GM18867 (cell line): ENCODE results near the gene NELFCD.
A peak's percentile ranks its signal among the peaks of the same experiment; 100 is the strongest.

ENCODE experiments used
- ATAC-seq: cut with Tn5 transposase; IDR thresholded peaks from one replicate; pipeline ENCODE4 v1.9.1; 2021; ENCODE audit warnings: mild to moderate bottlenecking, moderate library complexity; ENCODE audit not compliant: unreplicated experiment

Gene NELFCD

DNA sequence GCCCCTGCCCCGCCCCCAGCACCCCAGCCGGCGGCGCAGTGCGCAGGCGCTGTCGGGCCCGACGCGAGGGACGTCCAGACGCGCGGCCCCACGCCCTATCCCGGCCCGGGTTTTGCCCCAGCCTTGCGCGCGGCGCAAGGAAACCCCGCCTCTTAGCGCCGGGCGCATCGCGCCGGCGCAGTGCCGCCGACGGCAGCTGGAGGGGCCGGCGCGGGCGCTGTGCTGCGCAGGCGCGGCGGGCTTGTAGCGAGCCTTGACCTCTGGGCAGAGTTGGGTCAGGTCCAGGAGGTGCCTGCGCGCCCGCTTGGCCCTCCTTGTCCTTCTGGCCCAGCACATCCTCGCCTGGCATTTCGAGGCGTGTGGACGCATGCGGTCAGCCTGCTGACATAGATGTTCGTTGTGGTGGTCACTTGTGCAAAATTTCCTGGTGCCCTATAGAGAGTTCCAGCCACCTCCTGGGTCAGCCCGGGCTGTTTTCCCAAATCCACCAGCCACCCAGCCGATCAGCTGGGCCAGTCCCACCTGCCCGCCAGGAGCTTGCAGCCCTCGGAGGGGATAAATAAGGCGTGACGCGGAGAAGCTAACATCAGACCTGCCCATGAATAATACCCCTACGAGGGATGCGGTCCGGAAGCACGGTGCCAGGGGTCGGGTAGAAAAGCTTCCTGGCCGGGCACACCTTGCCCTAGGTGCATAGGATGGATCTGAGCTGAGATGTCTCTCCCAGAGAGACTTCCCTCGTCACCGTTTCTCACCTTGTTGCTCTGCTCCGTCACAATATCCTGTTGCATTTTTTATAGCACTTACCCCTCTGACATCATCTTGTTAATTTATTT lies 62.0 kb downstream of the NELFCD start:
- ATAC-seq: peak; percentile 91

DNA sequence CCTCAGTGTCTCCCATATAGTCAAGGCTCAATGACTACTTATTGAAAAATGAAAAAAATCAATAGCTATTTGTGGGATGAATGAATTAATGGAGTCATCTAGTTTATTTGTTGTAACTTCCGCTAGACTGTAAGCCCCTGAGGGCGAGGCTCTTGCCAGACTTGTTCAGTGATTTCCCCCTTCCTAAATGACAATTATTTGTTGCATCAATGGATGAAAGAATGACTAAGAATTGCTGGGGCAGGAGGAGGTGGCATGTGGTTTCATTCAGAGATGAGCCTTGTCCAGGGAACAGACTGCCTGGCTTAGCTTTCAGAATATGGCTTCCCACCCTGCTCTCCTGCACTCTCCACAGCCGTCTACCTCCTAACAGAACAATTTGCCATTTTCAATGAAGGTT lies 62.6 kb downstream of the NELFCD start:
- no peak for ATAC-seq

DNA sequence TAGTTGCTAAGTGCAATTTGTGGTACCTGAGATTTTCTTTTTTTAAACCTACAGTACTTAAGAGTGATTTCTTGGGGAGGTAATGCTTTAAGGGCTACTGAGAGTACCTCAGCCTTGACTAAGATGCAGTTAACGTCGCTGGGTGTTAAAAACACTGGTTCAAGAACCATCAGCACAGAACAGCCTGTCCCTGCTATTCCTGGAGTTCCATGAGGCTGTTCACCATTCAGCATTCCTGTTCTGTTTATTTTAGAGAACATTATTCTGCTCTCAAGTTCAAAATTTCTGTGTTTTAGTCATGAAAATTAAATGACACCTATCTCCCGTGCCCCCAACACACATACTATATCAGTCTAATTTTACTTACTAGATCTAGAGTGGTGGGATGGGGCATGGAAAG lies 63.2 kb downstream of the NELFCD start:
- no peak for ATAC-seq
